Smooth muscle cell (in vitro differentiated cells): ENCODE measurements around the gene TOMM20. TPM values are rescaled to one million over a fixed set of nuclear protein-coding genes. Genes with fewer than 3 reads are reported as not detected.

Source experiments
- DNase-seq: peaks from one replicate; lab custom pipeline; 2025; ENCODE audit not compliant: unreplicated experiment; lab: John Stamatoyannopoulos, UW
- H2AFZ ChIP-seq: fragments of 200-600 bp; sonication (generic); 2 replicates; pipeline ENCODE4 v1.6.0; 2016; ENCODE audit warnings: antibody characterized with exemption, low read depth, mild to moderate bottlenecking
- H3F3A ChIP-seq: fragments of 200-600 bp; sonication (generic); 2 replicates; pipeline ENCODE4 v1.6.0; 2017; ENCODE audit warnings: antibody characterized with exemption, low read depth
- H3K27ac ChIP-seq: fragments of 200-600 bp; sonication (generic); 2 replicates; pipeline ENCODE4 v1.5.1; 2016; ENCODE audit warnings: low read depth, mild to moderate bottlenecking
- H3K27me3 ChIP-seq: fragments of 200-600 bp; sonication (generic); 2 replicates; pipeline ENCODE4 v1.6.1; 2016; ENCODE audit warnings: low read depth, mild to moderate bottlenecking
- H3K36me3 ChIP-seq: fragments of 200-600 bp; sonication (generic); 2 replicates; pipeline ENCODE4 v1.5.1; 2016; ENCODE audit warnings: low read depth
- H3K4me1 ChIP-seq: fragments of 200-600 bp; sonication (generic); 2 replicates; pipeline ENCODE4 v1.5.1; 2016; ENCODE audit warnings: low read depth
- H3K4me2 ChIP-seq: fragments of 200-600 bp; sonication (generic); 2 replicates; pipeline ENCODE4 v1.6.0; 2016; ENCODE audit warnings: mild to moderate bottlenecking
- H3K4me3 ChIP-seq: fragments of 200-600 bp; sonication (generic); 2 replicates; pipeline ENCODE4 v1.5.1; 2016; ENCODE audit warnings: mild to moderate bottlenecking
- H3K79me2 ChIP-seq: fragments of 200-600 bp; sonication (generic); 2 replicates; pipeline ENCODE4 v1.6.0; 2016; ENCODE audit warnings: low read depth, mild to moderate bottlenecking
- H3K9ac ChIP-seq: fragments of 200-600 bp; sonication (generic); 2 replicates; pipeline ENCODE4 v1.6.0; 2016; ENCODE audit warnings: low read depth
- H3K9me3 ChIP-seq: fragments of 200-600 bp; sonication (generic); replicated peaks from 2 replicates; pipeline ENCODE4 v1.5.1; 2016; ENCODE audit warnings: low read depth
- H4K20me1 ChIP-seq: fragments of 200-600 bp; sonication (generic); 2 replicates; pipeline ENCODE4 v1.6.0; 2016; ENCODE audit warnings: low read depth
- WGBS: methylation state at CpG from one replicate; pipeline ENCODE4 v1.1.7; 2016; ENCODE audit warnings: low lambda C conversion rate; 5-methylcytosine and 5-hydroxymethylcytosine counted together
- polyA plus RNA-seq: library from polyadenylated mRNA; unstranded; fragments of >200 nt; fragmentation: Nextera tagmentation; extraction: Ambion mirVana; gene quantifications from 2 replicates; pipeline ENCODE4 v1.2.1, GENCODE V29; 2016
- total RNA-seq: library from RNA; depleted of rRNA; stranded (reverse); fragments of >200 nt; gene quantifications from 2 replicates; pipeline ENCODE4 v1.2.3, GENCODE V29; 2014
- TF ChIP-seq, protein P1 (sequence below): fragments of 200-600 bp; sonication (generic); IDR thresholded peaks from 2 replicates; pipeline ENCODE4 v1.5.1; 2017; ENCODE audit warnings: borderline replicate concordance, mild to moderate bottlenecking, antibody characterized with exemption; ENCODE audit not compliant: insufficient read depth, poor library complexity, severe bottlenecking

TOMM20 gene
- total and polyA plus RNA-seq, 2 experiments from 2014 or later: 46.1 to 82.1 TPM

DNA sequence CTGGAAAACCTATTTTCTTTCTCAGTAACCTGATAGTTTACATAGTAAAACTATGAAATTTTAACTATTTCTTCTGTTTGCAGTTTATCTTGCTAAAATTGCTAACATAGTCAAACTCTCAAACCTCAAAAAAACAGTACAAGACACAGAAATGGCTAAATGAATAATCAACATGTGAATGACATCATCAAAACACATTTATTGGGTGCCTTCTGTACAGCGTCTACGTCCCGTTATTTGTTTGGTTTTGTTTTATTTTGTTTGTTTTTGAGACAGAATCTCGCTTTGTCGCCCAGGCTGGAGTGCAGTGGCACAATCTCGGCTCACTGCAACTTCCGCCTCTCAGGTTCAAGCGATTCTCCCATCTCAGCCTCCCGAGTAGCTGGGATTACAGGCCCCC lies 21.2 kb upstream of the TOMM20 start:
- H3K79me2 ChIP-seq: peaks cover 17% of the 10 kb centered on the region

GRCh38 chr1:235147269-235147668 lies 18.6 kb upstream of the TOMM20 start:
- no peaks in the 10 kb centered on the region for H3K27me3 ChIP-seq
- TF ChIP-seq, protein P1, sequence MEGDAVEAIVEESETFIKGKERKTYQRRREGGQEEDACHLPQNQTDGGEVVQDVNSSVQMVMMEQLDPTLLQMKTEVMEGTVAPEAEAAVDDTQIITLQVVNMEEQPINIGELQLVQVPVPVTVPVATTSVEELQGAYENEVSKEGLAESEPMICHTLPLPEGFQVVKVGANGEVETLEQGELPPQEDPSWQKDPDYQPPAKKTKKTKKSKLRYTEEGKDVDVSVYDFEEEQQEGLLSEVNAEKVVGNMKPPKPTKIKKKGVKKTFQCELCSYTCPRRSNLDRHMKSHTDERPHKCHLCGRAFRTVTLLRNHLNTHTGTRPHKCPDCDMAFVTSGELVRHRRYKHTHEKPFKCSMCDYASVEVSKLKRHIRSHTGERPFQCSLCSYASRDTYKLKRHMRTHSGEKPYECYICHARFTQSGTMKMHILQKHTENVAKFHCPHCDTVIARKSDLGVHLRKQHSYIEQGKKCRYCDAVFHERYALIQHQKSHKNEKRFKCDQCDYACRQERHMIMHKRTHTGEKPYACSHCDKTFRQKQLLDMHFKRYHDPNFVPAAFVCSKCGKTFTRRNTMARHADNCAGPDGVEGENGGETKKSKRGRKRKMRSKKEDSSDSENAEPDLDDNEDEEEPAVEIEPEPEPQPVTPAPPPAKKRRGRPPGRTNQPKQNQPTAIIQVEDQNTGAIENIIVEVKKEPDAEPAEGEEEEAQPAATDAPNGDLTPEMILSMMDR: no peak
- H3K27ac ChIP-seq: no peak overlapping the region
- DNase-seq: no peak
- WGBS: 97% methylated on average over 4 of the region's 4 CpGs
- peaks cover 34% of the 10 kb centered on the region for H3K79me2 ChIP-seq
- no peak overlapping the region for H3K4me3 ChIP-seq
- no peaks in the 10 kb centered on the region for H3F3A ChIP-seq
- no peak overlapping the region for H3K4me2 ChIP-seq
- peaks cover 17% of the 10 kb centered on the region for H3K36me3 ChIP-seq
- H3K9ac ChIP-seq: no peak overlapping the region
- H4K20me1 ChIP-seq: peaks cover 7% of the 10 kb centered on the region
- no peaks in the 10 kb centered on the region for H3K4me1 ChIP-seq
- no peaks in the 10 kb centered on the region for H3K9me3 ChIP-seq
- H2AFZ ChIP-seq: no peak overlapping the region

More for the DNA sequence above, 21.2 kb upstream of the TOMM20 start:
- Histone ChIP-seq H3K9me3 (no peaks in the 10 kb centered on the region), H3K4me3 (no peak overlapping the region), H3F3A (no peaks in the 10 kb centered on the region), H3K36me3 (peaks cover 20% of the 10 kb centered on the region), H4K20me1 (peaks cover 7% of the 10 kb centered on the region), H3K9ac (no peak overlapping the region), H3K4me2 (no peak overlapping the region), H3K27ac (no peak overlapping the region), H3K27me3 (no peaks in the 10 kb centered on the region), H2AFZ (no peak overlapping the region), H3K4me1 (no peaks in the 10 kb centered on the region)
- no peak for DNase-seq
- WGBS: 97% methylated on average over 9 of the region's 9 CpGs
- TF ChIP-seq, protein P1: no peak

GRCh38 chr1:235145639-235146038 lies 17.0 kb upstream of the TOMM20 start:
- H3F3A ChIP-seq: no peaks in the 10 kb centered on the region
- no peaks in the 10 kb centered on the region for H3K27me3 ChIP-seq
- H2AFZ ChIP-seq: no peak overlapping the region
- H3K79me2 ChIP-seq: peaks cover 34% of the 10 kb centered on the region
- no peaks in the 10 kb centered on the region for H3K9me3 ChIP-seq
- no peak overlapping the region for H3K27ac ChIP-seq
- DNase-seq: no peak
- 94% methylated on average over 6 of the region's 6 CpGs for WGBS
- TF ChIP-seq, protein P1: no peak
- H3K4me1 ChIP-seq: no peaks in the 10 kb centered on the region
- no peak overlapping the region for H3K4me2 ChIP-seq
- no peak overlapping the region for H3K9ac ChIP-seq
- peaks cover 7% of the 10 kb centered on the region for H4K20me1 ChIP-seq
- peaks cover 14% of the 10 kb centered on the region for H3K36me3 ChIP-seq
- H3K4me3 ChIP-seq: no peak overlapping the region

DNA sequence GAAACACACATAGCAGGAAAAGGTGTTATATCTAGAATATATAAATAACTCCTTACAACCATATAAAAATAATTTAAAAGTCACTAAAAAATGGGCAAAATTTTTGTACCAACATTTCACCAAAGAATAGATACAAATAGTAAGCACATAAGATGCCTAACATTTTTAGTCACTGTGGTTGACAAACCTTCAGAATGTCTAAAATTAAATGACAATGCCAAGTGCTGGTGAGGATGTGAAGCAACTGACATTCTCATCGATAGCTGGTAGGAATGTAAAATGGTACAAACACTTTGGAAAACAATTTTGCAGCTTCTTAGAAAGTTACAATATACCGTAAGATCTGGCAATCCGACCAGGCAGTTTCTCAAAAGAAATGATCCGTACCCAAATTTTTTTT lies 14.4 kb upstream of the TOMM20 start:
- H2AFZ ChIP-seq: no peak overlapping the region
- TF ChIP-seq, protein P1: no peak
- H3K36me3 ChIP-seq: peaks cover 14% of the 10 kb centered on the region
- H3K4me1 ChIP-seq: no peaks in the 10 kb centered on the region
- H3K79me2 ChIP-seq: peaks cover 34% of the 10 kb centered on the region
- H3K27me3 ChIP-seq: no peaks in the 10 kb centered on the region
- DNase-seq: no peak
- H3K4me3 ChIP-seq: no peak overlapping the region
- no peak overlapping the region for H3K4me2 ChIP-seq
- H3K27ac ChIP-seq: no peak overlapping the region
- H3K9ac ChIP-seq: no peak overlapping the region
- no peaks in the 10 kb centered on the region for H3K9me3 ChIP-seq
- WGBS: 88% methylated on average over 4 of the region's 4 CpGs
- H4K20me1 ChIP-seq: peaks cover 4% of the 10 kb centered on the region
- no peaks in the 10 kb centered on the region for H3F3A ChIP-seq
